ENCODE results near the gene ERICH6.

DNA sequence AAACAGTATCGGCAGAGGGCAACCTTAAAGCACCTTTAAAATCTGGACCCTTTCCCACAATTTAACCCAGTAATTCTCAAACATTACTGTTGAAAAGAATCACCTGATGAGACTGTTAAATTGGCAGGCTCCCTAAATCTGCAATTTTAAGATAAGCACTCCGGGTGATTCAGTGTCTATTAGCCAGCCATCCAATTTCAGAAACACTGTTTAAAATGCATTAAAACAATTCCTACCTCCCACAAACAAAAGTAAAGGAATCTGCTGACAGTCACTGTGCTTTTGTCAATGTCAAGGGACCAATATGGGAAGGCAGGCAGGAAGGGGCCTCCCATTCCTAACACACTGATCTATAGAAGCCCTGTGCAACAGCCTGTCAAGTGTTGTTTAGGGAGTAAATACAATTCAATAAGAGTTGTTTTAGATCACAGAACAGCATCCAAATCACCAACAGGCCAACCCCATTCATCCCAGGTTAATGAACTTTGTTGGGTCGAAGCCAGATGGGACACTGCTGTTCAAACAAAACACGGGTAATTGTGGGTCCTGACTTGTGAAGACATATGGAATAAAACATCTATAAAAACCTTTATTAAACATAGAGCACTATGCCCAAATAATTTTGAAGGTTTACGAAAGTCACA is 37.9 kb upstream of the ERICH6 start:
- TF ChIP-seq POLR2AphosphoS5 (IDR thresholded peaks at IDR 0.05) (no peak), CTCF (IDR thresholded peaks at IDR 0.05) (no peak)

Measured in breast epithelium (tissue), 3 donors.